GM18526 (cell line): ENCODE data around the gene CRYAA.
"Not testable (repeated sequence)": the region's sequence is repeated elsewhere in the genome, so short reads cannot be mapped to it uniquely, and the experiment has no call there.

Experiments used
- POLR2A ChIP-seq: IDR thresholded peaks from 3 replicates; pipeline ENCODE4 v1.6.1; 2011; ENCODE audit not compliant: insufficient read length; ENCODE audit errors: extremely low read depth

The CRYAA gene, protein sequence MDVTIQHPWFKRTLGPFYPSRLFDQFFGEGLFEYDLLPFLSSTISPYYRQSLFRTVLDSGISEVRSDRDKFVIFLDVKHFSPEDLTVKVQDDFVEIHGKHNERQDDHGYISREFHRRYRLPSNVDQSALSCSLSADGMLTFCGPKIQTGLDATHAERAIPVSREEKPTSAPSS

DNA sequence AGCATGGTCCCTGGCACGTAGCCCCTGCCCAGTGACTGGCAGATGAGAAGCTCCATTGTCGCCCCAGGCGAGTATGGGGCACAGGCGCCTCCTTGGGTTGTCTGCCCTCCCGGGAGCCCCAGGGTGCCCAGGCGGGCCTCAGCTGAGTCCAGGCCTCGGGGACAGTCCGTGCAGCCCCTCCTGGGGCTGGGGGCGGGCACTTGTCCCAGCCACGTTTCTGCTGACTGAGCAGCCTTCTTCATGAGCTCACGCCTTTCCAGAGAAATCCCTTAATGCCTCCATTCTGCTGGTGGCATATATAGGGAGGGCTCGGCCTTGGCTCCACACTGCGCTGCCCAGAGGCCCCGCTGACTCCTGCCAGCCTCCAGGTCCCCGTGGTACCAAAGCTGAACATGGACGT, at the start of gene CRYAA:
Gene CRYAA, plus strand, starts transcription at position 301 of the 400 bp plus-strand sequence. Its CDS starts 92 bp downstream, at position 393.
- TF ChIP-seq POLR2A, result not testable (repeated sequence)

DNA sequence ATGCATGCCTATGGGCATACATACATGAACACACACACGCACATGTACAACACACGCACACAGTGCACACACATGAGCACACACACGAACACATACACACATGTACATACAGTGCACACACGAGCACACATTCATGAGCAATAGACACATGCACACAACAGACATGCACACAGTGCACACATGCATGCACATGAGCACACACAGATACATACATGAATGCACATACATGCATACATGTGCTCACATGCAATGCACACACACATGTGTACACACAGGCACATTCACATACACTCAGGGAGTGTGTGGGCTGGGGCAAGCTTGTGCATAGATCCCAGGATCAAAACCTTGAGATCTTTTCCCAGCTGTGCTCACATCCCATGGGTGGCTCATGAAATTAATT, 18.9 kb downstream of the CRYAA start:
- no peak for TF ChIP-seq POLR2A

DNA sequence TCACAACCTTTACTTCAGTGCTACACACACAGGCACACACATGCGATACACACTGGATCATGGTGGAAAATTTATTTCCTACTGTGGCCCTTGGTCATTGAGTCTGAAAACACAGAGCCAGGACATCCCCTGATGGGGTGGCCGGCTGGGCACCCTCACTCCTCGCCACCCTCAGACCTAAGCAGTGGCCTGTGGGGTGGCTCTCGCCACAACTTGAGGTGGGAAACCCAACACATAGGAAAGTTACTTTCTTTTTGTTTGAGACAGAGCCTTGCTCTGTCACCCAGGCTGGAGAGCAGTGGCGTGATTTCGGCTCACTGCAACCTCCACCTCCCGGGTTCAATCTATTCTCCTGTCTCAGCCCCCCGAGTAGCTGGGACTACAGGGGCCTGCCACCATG, 19.4 kb downstream of the CRYAA start:
- no peak for TF ChIP-seq POLR2A

DNA sequence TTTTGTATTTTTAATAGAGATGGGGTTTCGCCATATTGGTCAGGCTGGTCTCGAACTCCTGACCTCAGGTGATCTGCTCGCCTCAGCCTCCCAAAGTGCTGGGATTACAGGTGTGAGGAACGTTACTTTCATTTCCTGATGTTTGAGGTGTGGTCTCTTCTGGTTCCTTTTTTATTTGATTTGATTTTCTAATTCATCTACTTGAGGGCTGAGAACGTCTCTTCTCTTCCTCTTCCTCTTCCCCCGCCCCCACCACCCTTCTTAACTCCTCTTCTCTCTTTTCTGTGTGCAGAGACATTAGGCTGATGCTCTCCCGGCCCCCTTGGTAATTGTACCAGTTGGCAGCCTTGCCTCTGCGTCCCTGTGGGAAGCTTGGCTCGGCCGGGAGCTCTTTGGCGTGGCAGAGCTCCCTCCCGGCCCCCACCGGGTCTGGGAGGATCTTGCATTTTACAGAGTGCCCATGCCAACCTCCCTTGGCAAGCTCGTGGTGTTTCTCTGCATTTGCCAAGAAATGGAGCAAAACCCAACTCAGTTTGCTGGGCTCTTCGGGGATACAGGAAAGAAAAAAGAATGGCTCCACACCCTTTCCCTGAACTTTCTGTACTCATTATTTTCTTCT, 19.9 kb downstream of the CRYAA start:
- TF ChIP-seq POLR2A, result no peak

DNA sequence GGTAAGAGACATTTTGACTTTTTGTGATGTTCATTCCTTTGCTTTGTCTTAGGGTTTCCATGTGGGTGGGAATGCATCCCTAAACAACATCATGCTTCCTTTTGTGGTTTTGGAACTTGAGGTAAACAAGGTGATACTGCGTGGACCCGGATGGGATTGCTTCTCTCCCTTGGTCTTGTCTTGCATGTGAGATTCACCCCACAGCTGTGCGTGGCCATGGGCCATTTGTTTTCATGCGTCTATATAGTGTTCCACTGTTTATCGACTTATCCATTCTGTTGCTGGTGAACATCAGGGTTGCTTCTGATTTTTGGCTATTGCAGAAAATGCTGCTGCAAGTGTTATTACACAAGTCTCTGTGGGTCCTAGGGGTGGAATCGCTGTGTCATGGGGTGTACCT, 21.1 kb downstream of the CRYAA start:
- TF ChIP-seq POLR2A, result no peak

DNA sequence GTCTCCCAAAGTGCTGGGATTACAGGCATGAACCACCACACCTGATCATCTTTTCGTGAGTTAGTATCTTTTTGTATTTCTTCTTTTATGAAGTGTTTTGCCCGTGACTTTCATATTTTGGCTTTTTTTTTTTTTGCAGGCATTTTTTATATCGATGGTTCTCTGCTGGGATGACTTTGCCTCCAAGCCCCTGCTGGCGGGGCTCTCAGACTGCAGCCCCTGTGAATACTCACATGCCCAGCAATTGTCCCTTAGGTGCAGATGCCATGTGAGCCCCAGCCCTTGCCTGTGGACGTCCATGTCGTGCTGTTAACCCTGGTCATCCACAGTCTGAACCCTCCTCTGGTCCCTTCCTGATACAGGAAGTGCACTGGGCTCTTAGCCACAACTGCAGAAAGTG, 21.7 kb downstream of the CRYAA start:
- TF ChIP-seq POLR2A, result no peak

DNA sequence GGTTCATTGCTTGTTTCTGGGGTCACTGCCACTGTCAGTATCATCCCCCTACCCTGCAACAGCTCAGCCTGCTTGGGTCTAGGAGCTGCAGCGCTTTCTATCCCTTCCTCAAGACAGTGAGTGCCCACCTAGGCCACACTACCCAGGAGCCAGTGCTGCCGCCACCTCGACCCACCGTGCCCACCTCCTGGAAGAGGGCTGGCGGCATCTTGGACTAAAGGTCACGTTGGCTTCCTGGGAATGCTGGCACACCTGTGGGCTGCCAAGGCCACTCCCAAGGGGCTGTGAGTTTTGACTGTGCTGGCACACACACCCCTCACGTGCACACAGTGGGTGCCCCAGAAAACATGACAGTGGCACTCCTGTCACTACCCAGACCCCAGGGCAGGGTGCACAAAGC, 22.1 kb downstream of the CRYAA start:
- no peak for TF ChIP-seq POLR2A

DNA sequence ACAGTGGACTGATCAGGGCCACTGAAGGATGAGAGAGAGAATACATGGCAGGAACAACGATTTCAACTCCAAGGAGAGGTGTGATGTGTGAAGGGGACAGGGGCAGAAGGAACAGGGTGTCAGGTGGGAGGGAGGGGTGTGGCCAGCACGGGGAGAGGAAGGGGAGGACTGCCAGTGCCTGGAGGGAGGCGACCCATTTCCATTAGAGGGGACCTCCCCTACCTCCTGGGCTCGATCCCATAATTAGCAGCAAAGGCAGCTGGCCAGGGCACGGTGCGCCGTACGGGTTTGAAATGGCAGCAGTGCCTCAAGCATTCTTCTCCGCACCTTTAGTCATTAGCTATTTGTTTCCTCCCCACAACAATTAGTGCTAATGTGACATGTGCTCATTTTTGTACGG, 22.7 kb downstream of the CRYAA start:
- TF ChIP-seq POLR2A, result no peak

DNA sequence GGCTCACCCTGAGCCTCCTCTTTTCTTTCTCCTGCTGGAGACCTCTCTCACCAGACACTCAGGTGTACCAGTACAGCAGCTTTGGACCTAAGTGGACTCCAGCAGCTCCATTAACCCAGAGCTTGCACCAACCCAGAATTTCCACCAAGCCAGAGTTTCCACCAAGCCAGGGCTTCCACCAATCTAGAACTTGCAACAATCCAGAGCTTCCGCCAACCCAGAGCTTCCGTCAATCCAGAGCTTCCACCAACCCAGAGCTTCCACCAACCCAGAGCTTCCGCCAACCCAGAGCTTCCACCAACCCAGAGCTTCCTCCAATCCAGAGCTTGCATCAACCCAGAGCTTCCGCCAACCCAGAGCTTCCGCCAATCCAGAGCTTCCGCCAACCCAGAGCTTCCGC, 23.2 kb downstream of the CRYAA start:
- no peak for TF ChIP-seq POLR2A

DNA sequence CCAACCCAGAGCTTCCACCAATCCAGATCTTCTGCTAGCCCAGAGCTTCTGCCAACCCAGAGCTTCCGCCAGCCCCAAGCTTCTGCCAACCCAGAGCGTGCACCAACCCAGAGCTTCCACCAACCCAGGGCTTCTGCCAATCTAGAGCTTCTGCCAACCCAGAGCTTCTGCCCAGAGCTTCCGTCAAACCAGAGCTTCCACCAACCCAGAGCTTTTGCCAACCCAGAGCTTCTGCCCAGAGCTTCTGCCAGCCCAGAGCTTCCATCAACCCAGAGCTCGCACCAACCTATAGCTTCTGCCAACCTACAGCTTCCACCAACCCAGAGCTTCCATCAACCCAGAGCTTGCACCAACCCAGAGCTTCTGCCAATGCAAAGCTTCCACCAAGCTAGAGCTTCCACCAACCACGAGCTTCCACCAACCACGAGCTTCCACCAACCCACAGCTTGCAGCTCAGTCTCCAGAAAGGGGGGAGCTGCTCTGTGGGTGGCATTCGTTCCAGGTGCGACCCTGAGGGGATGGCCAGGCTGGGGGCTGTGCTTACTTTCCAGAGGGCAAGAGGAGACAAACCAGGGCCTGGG, 23.8 kb downstream of the CRYAA start:
- no peak for TF ChIP-seq POLR2A

DNA sequence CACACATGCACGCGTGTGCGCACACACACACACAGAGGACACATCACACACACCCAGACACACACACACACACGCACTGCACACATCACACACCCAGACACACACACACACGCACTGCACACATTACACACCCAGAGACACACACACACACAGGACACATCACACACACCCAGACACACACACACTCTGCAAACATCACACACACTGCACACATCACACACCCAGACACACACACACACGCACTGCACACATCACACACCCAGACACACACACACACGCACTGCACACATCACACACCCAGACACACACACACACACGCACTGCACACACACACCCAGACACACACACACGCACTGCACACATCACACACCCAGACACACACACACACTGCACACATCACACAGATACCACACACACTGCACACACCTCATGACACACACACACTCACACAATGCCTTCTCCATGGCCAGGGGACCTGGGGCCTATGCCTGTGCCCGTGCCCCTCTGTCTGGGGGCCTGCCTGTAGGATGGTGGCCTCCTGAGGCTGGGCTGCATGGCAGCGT, 24.4 kb downstream of the CRYAA start:
- no peak for TF ChIP-seq POLR2A

DNA sequence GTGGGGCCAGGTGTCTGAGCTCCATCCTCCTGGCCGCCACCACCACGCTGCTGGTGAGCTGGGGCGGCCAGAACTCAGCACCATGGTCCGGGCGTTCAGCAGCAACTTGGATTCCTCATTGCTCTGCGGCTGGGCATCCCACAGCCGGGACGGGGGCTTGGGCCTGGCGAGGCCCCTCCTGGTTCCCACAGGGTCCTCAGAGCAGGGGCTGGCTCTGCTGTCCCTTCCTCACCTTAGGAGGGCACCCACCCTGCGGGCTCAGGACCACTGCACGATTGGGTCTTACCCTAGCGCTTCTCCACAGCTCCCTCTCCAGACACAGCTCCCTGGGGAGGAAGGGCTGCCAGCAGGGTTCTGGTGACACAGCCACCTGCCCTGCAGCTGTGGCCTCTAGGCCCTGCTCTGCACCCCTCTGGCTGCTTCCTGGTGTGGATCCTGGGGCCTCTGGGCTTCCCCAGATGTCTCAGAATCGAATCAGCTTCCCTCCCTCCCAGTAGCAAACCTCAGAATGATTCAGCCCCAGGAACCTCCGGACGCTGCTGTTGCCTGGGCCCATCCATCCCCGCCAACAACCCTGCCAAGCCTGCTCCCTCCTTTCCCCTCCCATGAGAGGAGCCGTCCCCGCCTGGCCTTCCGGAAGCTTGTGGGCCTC, 25.0 kb downstream of the CRYAA start:
- TF ChIP-seq POLR2A, result no peak

DNA sequence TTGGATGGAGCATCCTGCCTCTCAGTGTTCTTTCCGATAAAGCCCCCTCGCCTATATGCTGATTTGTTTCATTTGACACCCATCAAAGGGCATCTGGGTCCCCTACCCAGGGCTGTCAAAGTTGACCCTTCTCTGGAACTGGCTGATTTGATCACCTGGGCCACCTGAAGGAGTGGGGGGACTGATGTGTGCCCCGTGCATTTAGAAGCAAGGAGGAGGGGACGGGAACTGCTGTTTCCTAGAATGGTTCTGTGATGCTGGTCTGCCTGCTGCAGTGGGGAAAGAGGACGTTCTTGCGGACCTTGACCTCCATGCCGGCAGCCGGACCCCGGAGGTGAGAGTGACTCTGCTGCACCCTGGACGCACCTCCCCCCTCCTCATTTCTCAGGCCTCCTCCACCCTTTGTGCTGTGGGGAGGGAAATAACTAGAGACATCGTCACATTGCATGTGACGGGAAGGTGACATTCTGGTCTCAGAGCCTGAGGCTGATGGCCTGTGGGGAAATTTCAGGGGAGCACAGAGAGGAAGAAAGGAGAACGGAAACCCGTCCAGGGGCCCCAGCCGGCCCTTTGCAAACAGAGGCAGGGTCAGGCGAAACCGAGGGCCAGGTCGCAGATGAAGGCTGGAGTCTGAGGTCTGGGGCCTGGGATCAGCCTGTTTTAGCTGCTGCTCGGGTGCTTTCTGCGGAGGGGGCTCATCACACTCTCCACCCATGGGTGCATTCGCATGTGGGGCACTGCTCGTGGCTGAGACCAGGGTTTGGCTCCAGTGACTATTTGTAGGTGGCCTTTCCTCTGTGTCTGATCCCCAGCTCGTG, 25.7 kb downstream of the CRYAA start:
- no peak for TF ChIP-seq POLR2A

DNA sequence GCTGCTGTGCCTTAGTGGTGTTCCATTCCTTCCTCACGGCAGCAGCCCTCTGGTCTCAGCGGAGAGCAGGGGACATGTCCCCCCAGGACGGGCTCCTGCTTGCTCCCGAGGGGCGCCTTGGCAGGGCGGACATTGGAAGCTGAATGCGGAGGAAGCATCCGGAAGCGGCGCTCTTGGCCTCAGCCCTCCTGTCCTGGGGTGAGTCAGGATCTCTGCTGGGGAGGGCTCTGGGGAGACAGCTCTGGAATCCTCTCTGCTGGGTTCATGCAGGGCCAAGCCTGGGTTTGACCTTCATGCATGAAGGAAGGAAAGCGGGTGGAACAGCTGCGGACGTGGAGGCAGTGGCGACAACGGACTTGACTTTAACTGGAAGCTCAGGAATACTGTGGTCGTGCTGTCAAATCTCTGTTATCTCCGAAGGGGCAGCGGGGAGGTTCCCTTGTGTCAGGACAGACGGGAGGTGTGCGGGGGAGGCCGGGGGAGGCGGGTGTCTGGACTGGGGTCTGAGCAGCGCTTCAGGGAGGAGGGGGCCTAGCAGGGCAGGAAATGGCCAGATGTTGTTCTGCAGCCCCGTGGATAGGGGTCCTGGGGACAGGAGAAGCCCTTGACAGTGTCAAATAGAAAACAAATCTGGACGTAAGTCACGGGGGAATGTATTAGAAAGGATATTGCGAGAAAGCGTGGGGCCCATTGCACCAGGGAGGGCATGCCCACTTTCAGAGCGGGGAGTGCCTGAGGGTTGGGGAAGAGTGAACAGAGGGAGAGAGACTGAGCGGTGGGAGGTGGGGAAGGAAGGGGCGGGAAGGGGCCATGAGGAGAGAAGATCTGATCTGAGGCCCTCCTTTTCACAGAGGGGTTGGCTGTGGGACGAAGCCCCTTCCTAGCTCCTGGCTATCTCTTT, 26.6 kb downstream of the CRYAA start:
- TF ChIP-seq POLR2A, result no peak
